Stimulated activated CD4-positive, alpha-beta T cell treated with anti-CD3 and anti-CD28 coated beads, Interleukin-15, amount 100 ng/mL, for 48 hours (primary cell): Measurements from ENCODE around the gene TMEM135.

Source experiments
- DNase-seq, 2 donors: peaks; one replicate each; pipeline ENCODE4 v3.0.0-alpha.2; 2020; ENCODE audit warnings: low read depth in 2 of 2

The TMEM135 gene

DNA sequence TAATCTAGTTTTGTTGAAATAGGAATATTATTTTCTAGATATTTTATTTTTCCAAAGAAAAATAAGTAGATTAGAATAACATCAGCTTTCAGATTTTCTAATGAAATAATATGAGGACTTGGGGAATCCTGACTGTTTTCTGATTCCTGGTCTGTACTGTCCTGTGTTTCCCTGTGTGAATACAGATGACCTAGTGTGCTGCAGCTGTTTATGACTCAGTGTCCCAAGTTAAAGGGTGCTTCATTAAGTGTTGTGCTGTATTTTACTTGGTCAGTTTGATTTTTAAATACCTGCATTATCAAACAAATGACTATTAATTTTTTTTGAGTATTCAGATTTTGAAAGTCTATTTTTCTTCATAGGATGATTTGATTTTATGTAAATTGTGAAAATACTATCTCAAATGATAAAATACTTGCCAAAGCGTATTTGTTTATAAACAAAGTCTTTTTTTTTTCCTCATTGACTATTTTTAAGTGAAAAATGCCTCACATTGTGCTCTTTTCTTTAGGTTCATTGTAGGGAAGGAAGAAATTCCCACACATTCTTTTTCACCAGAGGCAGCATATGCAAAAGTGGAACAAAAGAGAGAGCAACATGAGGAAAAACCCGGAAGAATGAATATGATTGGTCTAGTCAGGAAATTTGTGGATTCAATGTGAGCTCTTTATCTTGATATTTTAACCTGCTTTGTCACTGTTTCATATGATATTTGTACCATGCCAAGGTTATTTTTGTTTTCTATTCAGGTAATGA lies 264.2 kb downstream of the TMEM135 start:
- DNase-seq, result no peak

DNA sequence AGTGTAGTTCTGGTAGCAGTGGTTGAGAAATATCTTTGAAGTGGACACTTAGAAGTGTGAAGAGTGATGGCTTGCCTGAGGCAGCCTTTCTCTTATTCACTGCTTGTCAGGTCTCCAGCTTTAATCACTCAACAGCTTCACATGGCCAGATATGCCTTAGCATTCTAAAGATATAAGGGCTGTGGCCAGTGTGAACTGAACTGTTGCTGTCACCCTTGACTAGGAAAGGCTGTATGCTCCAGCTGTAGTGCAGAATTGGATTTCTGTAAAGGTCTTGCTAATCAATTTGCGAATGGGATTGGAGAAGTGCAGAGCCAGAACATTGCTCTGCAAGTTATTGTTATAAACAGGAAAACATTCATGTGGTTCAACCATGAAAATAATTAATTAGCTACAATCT lies 266.7 kb downstream of the TMEM135 start:
- no peak for DNase-seq

DNA sequence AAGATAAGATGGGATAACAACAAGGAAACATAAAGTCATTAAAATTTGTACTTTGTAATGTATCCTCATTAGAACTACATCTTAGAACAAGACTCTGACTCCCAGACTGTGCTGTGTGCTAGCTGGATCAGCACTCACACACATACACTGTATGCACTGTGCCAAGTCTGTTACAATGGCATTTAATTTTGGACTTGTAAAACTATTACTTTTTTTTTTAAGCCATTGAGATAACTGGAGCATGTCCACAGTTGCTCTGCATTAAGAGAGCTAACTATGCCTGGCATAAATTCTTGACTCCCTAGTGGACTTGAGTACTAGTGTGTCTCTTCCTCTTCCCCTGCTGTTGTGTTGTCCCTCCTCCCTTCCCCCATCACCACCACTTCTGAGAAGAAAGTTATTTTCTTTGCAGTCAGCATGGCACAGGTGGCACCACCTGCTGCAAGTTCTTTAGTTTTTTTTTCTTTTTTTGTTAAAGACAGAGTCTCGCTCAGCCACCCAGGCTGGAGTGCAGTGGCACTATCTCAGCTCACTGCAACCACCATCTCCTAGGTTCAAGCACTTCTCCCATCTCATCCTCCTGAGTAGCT lies 268.6 kb downstream of the TMEM135 start:
- no peak for DNase-seq

GRCh38 chr11:87307101-87307500 lies 269.4 kb downstream of the TMEM135 start:
- DNase-seq, result no peak

GRCh38 chr11:87315229-87315628 lies 277.5 kb downstream of the TMEM135 start:
- DNase-seq, result no peak

DNA sequence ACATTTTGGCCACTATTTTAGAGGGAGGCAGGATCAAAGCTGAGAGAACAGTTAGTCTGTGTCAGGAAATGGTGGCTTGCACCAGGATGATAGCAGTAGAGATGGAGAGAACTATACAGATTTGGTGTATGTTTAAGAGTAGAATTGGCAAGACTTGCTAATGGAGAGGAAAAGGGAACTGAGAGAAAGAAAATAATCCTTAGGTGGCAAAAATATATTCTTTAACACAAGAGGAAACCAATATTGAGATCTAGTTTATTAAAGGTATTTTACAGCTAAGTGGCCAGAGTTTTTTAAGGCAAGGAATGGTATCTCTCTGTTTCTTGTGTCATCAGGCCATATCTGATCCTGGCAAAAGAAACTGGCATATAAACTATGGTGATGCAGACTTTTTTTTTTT lies 278.8 kb downstream of the TMEM135 start:
- DNase-seq, result no peak

GRCh38 chr11:87317441-87317840 lies 279.7 kb downstream of the TMEM135 start:
- no peak for DNase-seq

- DNase-seq, result no peak
These were observed 282.4 kb downstream of the TMEM135 start for GRCh38 chr11:87320123-87320522.

- DNase-seq, result no peak
These were observed 284.8 kb downstream of the TMEM135 start for GRCh38 chr11:87322568-87322967.

DNA sequence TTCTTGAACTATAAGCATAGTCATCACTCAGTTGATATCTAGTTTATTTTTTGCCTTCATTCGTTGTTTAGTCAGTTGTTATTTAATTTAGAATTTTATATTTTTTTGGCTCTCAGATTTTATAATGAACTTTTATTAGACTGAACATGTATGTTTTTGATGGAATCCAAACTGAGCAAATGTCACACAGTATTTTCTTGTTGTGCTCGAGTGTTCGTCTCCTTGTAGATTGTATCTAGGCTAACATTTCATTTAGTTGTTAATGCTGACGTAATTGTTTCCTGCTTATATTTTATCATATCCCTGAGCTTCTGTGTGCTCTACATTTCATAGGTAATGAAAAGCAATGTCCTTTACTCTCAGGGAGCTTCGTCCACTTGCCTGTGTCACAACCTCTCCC lies 286.2 kb downstream of the TMEM135 start:
- DNase-seq, result no peak

- no peak for DNase-seq
These were observed 287.2 kb downstream of the TMEM135 start for GRCh38 chr11:87324817-87325489.

DNA sequence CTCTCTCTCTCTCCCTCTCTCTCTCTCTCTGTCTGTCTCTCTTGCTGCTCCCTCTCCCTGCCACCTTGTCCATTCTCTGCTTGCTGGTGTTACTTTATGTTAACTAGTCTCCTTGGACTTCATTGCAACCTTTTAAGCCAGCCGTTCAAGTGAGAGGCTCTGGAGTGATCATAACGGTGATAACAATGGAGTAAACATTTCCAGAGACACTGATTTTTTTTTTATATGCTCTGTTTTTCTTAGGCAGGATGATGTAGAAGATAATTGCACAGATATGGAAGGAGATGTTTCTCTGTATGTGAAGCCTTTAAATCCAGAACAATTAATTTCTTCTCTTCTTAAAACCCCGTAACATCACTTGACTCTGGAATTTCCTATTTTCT lies 287.7 kb downstream of the TMEM135 start:
- DNase-seq, result no peak

DNA sequence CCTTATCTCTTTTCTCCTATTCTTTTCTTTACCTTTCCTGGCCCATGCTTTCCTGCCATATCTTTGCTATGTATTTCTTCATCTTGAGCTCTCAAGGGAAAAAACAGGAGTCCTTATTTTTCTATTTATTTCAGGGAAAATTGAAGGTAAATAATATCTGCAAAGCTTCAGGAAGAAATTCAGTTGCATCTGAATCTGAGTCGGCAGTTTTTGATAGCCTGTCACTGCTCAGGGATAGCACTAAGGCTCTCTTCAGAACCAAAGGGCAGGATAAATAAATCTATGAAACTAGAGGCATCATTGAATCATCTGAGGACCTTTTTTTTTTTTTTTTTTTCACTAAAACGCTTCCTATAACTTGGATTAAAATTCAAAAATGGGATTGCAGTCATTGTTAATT lies 288.9 kb downstream of the TMEM135 start:
- no peak for DNase-seq

GRCh38 chr11:87329172-87329571 lies 291.4 kb downstream of the TMEM135 start:
- no peak for DNase-seq

- no peak for DNase-seq
These were observed 292.5 kb downstream of the TMEM135 start for GRCh38 chr11:87330187-87330601.

DNA sequence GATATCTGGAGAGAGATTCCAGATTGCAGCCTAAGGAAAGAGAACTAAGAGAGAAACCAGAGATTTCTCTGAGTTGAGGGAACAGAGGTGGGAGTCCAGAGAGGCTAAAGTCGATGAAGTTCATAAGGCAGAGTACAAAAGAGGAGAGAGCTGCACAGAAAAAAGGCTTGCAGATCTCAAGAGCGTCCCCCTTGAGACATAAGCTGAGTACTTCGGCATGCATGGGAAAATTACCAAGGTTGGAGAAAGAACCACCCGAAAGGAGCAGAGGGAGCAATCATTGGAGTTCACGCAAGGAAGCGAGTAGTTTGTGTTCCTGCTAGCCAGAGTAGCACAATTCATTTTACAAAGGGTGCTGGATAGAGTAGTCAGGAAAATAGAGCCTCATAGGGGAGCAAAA lies 293.5 kb downstream of the TMEM135 start:
- no peak for DNase-seq

DNA sequence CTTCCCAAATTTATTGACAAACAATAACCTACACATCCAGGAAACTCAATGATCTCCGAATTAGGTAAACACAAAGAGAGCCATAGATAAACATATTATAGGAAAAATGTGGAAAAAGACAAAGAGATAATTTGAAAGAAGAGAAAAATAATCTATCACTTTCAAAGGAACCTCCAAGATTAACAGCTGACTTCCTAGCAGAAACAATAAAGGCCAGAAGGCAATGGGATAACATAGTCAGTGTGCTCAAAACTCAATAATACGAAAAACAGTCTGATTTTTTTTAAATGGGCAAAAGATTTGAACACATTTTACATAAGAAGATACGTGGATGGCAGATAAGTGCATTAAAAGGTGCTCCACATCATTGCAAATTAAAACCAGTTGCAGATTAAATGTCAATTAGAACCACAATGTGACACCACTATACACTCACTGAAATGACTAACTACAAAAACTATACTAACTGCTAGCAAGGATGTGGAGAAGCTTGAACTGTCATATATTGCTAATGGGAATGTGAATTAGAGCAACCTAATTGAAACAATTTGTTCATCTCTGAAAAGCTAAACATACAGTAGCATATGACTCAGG lies 300.4 kb downstream of the TMEM135 start:
- no peak for DNase-seq

DNA sequence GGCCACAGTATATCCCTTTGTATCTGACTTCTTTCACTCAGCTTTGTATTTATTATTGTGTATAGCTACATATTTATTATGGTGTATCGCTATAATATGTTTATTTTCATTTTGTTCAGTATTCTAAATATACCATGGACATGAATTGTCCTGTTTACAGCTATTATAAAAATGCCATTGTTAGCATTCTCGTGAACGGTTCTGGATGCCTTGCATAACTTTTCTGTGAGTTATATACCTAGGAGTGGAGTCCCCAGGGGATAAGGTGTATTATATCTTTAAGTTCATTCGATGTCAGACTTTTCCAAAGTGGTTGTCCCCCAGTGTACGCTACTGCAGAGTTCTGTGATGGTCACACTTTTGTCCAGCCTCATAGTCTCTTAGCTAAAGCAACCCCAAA lies 301.7 kb downstream of the TMEM135 start:
- no peak for DNase-seq

DNA sequence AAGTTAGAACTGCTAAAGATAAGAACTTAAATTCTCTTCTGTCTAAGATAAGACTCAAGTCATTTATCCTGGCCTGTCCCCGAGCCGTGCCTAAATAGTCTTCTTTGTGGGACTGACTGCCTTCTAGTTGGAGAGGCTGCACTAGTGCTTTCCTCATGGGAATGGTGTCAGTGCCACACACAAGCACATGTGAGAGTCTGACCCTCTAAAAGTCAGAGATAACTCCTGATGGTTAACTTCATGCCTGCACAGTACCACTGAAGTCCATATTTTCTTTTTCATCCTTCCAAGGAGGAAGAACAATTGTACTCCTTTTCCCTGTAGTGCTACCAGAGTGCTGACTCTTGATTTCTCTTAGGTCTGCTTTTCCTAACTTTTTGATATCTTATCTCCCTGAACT lies 309.7 kb downstream of the TMEM135 start:
- no peak for DNase-seq

DNA sequence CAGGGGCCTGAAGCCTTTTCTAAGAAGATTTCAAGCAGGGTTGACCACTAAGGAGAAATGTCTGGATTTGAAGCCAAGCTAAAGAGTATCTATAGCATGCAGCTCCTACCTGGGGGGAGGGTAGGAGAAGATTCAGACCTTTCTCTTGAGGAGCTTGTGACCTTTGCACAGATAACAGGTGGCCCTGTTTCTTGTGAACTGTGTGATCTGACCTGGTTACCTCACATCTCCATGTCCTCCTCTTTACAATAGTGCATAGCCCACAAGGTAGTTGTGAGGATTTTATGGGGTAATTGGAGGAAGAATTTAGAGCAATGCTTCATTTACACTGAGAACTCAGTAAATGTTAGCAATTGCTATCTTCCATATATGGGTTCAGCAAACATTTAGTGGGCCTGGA lies 310.1 kb downstream of the TMEM135 start:
- DNase-seq, result no peak

DNA sequence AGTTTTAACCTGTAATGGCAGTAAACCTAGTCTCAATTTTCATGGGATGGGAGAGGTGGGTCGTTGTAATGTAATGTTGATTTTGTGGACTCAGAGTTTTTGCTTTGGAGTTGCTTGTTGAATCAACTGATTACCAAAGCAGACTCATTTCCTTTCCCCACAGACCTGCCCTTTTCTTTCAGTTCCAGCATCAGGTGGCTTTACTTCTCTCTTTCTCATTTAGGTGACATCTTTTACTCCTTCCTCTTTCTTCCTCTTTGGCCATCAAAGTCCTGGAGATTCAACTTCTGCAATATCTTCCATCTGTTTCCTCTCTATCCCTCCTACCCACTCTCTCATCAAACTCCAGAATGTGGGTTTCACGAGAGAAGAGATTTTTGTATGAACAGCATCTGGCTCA lies 313.9 kb downstream of the TMEM135 start:
- no peak for DNase-seq

- DNase-seq, result peak; percentile 74 to 79
These were observed 315.3 kb downstream of the TMEM135 start for GRCh38 chr11:87352759-87353707.
